Hepatocyte (in vitro differentiated cells): ENCODE data around the gene CRY1.

ENCODE experiments used
- CTCF ChIP-seq: fragments of 200-600 bp; sonication (generic); IDR thresholded peaks from 2 replicates; pipeline ENCODE4 v1.5.1; 2016; ENCODE audit warnings: antibody characterized with exemption, mild to moderate bottlenecking; ENCODE audit not compliant: poor library complexity
- EZH2 ChIP-seq: fragments of 200-600 bp; sonication (generic); IDR thresholded peaks from 2 replicates; pipeline ENCODE4 v1.6.1; 2016; ENCODE audit warnings: antibody characterized with exemption, mild to moderate bottlenecking, borderline replicate concordance
- EZH2phosphoT487 ChIP-seq: fragments of 200-600 bp; sonication (generic); IDR thresholded peaks from one replicate; pipeline ENCODE4 v1.6.1; 2018; ENCODE audit warnings: antibody characterized with exemption, mild to moderate bottlenecking, low read depth, moderate library complexity; ENCODE audit not compliant: unreplicated experiment, severe bottlenecking

- TF ChIP-seq CTCF (no peak), EZH2 (no peak), EZH2phosphoT487 (no peak)
These were observed 25.7 kb upstream of the CRY1 start for GRCh38 chr12:107119091-107119490.
